GM21526 (cell line): Measurements from ENCODE around the gene OBP2B.

Source experiments
- ATAC-seq: cut with Tn5 transposase; IDR thresholded peaks from one replicate; pipeline ENCODE4 v1.9.1; 2021; ENCODE audit warnings: moderate library complexity; ENCODE audit not compliant: unreplicated experiment, low FRiP score

The OBP2B gene

GRCh38 chr9:133202688-133203453 is 6.2 kb downstream of the OBP2B start:
- no peak for ATAC-seq

DNA sequence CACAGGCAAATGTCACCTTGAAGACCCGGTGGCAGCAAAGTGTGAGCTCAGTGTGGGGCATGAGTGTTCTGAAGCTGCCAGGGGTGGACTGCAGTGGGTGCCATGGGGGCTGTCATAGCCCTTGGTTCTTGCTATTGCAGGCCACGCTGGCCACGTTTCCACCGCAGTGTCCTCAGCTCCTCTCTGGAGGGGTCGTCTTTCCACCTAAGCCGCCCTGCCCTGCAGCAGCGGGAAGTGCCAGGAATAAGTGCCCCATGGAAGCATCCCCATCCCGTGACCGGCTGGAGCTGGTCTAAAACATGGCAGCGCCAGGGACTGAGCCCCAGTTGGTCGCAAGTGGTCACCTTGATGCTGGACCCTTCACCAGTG is 6.9 kb downstream of the OBP2B start:
- no peak for ATAC-seq

GRCh38 chr9:133201424-133202144 is 7.5 kb downstream of the OBP2B start:
- ATAC-seq = no peak

- no peak for ATAC-seq
Measured at GRCh38 chr9:133200631-133201030, 8.4 kb downstream of the OBP2B start.

DNA sequence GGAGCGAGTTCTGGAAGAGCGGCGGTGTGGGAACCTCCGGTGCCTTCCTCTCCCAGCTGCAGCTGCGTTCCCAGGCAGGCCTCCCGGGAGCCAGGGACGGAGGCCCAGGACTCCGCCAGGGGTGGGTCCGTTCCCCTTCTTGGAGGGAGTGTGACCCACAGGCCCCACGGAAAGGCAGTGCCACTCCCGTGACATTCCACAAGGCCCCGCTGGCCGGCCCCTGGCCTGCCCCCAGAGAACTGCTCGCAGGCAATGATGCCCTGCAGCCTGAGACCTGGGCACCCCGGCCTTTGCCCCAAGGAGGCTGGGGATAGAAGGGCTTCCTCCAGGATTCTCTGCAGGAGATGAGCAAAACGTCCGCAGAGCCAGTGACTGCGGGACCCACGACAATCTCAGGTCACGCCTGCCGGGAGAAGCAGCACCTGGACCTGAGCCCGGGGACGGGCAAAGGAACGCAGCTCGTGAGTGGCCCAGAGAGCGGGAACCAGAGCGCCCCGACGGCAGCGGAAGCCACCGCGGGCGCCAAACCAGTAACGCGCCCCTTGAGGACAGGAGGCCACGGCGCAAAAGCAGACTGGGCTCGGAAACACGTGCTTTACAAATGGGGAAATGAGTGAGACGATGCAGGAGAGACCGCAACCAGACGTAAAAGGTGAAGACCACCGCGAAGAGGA is 9.3 kb downstream of the OBP2B start:
- no peak for ATAC-seq

- ATAC-seq = no peak
Measured at GRCh38 chr9:133195029-133195428, 14.0 kb downstream of the OBP2B start.

- ATAC-seq = no peak
Measured at GRCh38 chr9:133194597-133194996, 14.5 kb downstream of the OBP2B start.

GRCh38 chr9:133191989-133192388 is 17.1 kb downstream of the OBP2B start:
- ATAC-seq = no peak

GRCh38 chr9:133189826-133190225 is 19.2 kb downstream of the OBP2B start:
- no peak for ATAC-seq

DNA sequence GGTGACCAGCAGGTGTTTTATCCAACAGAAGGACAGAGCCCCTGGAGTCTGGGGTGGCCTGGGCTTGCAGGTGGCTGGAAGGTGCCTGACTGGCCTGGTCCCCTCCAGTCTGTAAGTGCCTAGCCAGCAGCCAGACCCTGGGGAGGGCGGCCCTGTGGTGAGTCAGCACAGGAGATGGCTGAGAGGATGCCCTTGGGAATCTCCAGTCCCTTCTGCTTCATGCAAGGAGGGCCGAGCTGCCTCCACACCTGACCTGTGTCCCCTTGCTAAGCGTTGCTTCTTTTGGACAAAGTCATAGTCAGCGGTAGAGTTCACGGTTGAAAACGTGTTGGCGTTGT is 20.2 kb downstream of the OBP2B start:
- ATAC-seq = no peak

GRCh38 chr9:133188006-133188842 is 20.8 kb downstream of the OBP2B start:
- ATAC-seq = no peak

- ATAC-seq = no peak
Measured at GRCh38 chr9:133187561-133188005, 21.5 kb downstream of the OBP2B start.

GRCh38 chr9:133186736-133187135 is 22.3 kb downstream of the OBP2B start:
- ATAC-seq = no peak

GRCh38 chr9:133184971-133185370 is 24.1 kb downstream of the OBP2B start:
- ATAC-seq = no peak

DNA sequence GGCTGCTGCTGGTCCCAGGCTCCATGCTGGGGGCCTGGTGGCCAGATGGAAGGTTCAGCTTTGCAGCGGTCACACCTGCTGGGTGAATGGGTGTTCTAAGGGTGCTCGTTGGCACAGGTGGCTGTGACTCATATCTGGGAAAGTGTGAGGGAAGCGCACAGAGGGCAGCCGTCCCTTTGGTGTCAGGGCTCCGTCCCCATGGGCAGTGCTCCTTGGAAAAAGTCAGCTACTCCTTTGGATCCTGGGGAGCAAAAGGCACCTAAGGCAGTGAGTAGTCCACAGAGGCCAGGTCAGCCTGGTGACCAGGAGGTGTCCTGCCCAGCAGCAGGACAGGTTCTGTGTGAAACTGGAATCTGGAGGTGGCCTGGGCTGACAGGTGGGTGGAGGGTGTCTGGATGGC is 26.9 kb downstream of the OBP2B start:
- no peak for ATAC-seq

GRCh38 chr9:133181561-133181960 is 27.5 kb downstream of the OBP2B start:
- ATAC-seq = no peak

DNA sequence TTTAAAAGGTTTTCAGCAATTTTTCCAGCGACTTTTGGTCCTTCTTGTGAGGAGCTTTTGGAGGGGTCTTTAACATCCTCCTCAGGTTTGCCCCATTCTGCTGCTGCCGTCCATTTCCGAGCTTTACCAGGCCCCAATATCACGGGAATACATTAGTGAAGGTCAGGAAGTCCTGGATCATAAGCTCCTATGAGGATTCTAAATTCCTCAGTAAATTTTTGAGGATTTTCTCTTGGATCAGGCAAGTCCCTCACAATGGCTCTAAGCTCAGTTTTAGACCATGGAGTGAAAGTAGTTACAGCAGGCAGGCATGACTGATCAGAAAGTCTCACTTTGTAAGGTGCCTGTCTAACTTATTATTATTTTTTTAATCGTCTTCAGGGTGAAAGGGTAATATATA is 28.1 kb downstream of the OBP2B start:
- no peak for ATAC-seq

DNA sequence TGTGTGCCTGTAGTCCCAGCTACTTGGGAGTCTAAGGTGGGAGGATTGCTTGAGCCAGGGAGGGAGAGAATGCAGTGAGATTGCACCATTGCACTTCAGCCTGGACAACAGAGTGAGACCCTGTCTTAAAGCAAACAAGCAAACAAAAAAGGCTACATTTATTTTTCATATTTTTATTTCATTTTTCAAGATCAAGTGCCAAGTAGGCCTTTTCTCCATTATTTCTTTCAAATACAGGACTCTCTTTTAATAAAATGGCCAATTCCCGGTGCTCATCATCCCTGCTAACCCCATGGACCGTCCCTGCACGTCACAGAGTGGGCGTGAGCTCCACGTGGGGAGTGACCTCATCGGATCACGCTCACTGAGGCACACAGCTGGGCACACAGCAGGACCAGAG is 36.0 kb downstream of the OBP2B start:
- no peak for ATAC-seq

DNA sequence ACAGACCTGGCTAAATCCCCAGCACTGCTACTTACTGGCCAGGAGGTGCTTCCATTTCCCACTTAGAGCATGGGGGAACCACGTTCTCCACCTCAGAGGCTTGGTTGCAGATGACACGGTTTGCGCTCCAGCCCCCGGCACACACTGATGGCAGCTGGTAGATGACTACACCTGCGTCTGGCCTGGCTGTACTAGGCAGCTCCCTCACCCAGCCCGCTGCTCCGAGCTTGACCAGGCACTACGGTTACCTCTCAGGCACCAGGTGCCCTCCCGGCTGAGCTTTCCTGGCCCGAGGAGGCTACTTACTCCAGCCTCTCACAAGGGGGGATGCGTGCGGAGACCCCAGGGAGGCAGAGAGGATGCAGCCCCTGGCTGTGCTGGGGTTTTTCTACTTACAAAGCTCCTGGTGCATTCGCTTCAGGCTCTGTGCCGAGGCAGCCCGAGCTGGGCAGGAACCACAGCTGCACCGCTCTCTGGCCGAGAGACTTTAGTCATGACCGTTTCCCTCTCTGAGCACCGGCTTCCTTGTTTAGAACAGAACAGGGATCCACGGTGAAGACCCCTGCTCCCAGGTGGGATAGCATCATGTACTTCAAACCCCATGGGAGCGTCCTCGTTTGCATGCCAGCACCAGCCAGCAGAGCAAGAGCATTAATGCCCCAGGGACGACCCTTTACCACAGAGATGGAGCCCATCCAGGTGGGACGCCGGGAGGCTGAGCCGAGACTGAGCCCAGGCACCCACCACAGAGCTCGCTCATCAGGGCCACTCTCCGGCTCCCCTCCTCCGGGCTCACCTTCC is 37.7 kb downstream of the OBP2B start:
- ATAC-seq = no peak

DNA sequence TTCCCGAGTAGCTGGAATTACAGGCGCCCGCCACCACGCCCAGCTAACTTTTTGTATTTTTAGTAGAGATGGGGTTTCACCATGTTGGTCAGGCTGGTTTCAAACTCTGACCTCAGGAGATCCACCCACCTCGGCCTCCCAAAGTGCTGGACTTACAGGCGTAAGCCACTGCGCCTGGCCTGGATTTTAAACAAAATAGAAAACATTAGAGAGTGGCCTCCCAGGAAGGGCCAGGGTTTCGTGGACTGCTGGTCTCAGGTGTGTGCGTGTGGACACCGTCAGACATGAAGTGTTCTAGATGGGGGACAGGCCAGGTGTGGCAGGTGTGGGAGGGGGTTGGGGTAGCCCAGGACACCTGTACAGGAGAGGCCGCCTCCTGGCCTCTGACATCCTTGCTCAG is 38.3 kb downstream of the OBP2B start:
- ATAC-seq = no peak
